ENCODE measurements around the gene KIF5B.

DNA sequence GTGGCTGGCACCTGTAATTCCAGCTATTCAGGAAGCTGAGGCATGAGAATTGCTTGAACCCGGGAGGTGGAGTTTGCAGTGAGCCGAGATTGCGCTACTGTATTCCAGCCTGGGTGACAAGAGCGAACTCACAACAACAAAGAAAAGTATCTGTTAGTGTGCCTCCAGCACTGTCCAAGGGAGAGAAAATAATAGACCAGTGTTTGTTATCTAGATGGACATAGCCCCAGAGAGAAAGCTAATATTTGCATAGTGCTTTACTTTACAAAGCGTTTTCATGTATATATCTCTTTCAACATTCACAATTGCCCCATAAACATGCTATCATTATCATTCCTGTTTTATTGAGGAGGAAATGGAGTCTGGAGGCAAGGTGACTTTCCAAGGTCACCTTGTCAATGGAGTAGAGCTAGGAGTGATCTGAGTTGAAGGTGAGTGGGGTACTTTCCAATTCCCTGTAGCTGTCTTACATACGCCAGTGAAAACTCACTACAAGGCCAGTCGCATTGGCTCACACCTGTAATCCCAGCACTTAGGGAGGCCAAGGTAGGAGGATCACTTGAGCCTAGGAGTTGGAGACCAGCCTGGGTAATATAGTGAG is 49.7 kb upstream of the KIF5B start:
- TF ChIP-seq, protein P1, sequence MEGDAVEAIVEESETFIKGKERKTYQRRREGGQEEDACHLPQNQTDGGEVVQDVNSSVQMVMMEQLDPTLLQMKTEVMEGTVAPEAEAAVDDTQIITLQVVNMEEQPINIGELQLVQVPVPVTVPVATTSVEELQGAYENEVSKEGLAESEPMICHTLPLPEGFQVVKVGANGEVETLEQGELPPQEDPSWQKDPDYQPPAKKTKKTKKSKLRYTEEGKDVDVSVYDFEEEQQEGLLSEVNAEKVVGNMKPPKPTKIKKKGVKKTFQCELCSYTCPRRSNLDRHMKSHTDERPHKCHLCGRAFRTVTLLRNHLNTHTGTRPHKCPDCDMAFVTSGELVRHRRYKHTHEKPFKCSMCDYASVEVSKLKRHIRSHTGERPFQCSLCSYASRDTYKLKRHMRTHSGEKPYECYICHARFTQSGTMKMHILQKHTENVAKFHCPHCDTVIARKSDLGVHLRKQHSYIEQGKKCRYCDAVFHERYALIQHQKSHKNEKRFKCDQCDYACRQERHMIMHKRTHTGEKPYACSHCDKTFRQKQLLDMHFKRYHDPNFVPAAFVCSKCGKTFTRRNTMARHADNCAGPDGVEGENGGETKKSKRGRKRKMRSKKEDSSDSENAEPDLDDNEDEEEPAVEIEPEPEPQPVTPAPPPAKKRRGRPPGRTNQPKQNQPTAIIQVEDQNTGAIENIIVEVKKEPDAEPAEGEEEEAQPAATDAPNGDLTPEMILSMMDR (IDR thresholded peaks at IDR 0.05; ENCODE audit: low read length), result no peak
- TF ChIP-seq EZH2 (IDR thresholded peaks at IDR 0.05; ENCODE audit: borderline replicate concordance, low read length), result no peak

Data from OCI-LY1 (cell line).